Adrenal gland (tissue), 12 donors: ENCODE measurements around the gene DLX3. TPM values are rescaled to one million over a fixed set of nuclear protein-coding genes. Genes with fewer than 3 reads are reported as not detected.

Source experiments
- DNase-seq, 7 donors: peaks; one replicate each; pipeline ENCODE4 v3.0.0-alpha.2; 2019 to 2020
- H3K27ac ChIP-seq, 5 donors: fragments of 200-600 bp; sonication (generic) in 4 of 5; 1 replicate in 3 of 5; 2 replicates in 2 of 5; pipeline versions ENCODE4 v1.5.1 to v1.8.0; 2016 to 2020; ENCODE audit warnings: mild to moderate bottlenecking in 1 of 5
- H3K27me3 ChIP-seq: fragments of 200-600 bp; 2 replicates; pipeline ENCODE4 v1.8.0; 2021
- H3K36me3 ChIP-seq, 2 donors: fragments of 200-600 bp; replicated peaks in 1 of 2; 1 replicate in 1 of 2; 2 replicates in 1 of 2; pipeline versions ENCODE4 v1.5.1 to v1.8.0; 2018 to 2022
- H3K4me1 ChIP-seq, 2 donors: fragments of 200-600 bp; replicated peaks in 1 of 2; 1 replicate in 1 of 2; 2 replicates in 1 of 2; pipeline versions ENCODE4 v1.5.1 to v1.8.0; 2018 to 2021
- H3K4me3 ChIP-seq, 4 donors: fragments of 200-600 bp; sonication (generic) in 3 of 4; one replicate each; pipeline ENCODE4 v1.5.1; 2016 to 2018
- H3K9me3 ChIP-seq, 3 donors: fragments of 200-600 bp; sonication (generic) in 1 of 3; replicated peaks in 1 of 3; 1 replicate in 2 of 3; 2 replicates in 1 of 3; pipeline versions ENCODE4 v1.5.1 to v1.8.0; 2016 to 2021
- POLR2A ChIP-seq, 2 donors: fragments of 450-650 bp; IDR thresholded peaks; one replicate each; pipeline ENCODE4 v1.6.1; 2017; ENCODE audit warnings: antibody characterized with exemption in 2 of 2, mild to moderate bottlenecking in 2 of 2, moderate library complexity in 1 of 2
- WGBS, 4 donors: extraction: QIAGEN DNeasy Blood & Tissue Kit in 2 of 4; methylation state at CpG; one replicate each; pipeline versions ENCODE4 v1.1.5 to v1.1.7; 2013 to 2017; 5-methylcytosine and 5-hydroxymethylcytosine counted together
- intact Hi-C, 2 donors: fragments of 100-400 bp; cut with DNase I; formaldehyde crosslinking; loops; one replicate each; pipeline versions ENCODE4 v1.14.1 to v1.15.0; 2022 to 2023
- polyA plus RNA-seq, 3 donors: library from polyadenylated mRNA; stranded (reverse); fragments of 200-250 nt in 2 of 3; fragments of 350-450 nt in 1 of 3; fragmentation: Illumina TruSeq in 1 of 3; extraction: RNeasy Lipid Tissue Mini Kit (QIAGEN cat#74804) in 1 of 3; gene quantifications; one replicate each; pipeline ENCODE4 v1.2.3, GENCODE V29; 2013 to 2014
- total RNA-seq, 9 donors: library from RNA; depleted of rRNA in 4 of 9; stranded (reverse); fragments of >200 nt in 4 of 9; fragments of 120-200 nt in 1 of 9; fragmentation: NEBNext Ultra II Directional in 1 of 9; extraction: Animal tissue kit (Norgen Biotek cat#: 25700) in 1 of 9; gene quantifications; one replicate each; pipeline versions ENCODE4 v1.1.0 to v1.2.4, GENCODE V29; 2013 to 2023
- TF ChIP-seq, protein P1 (sequence below), 6 experiments: fragments of 450-650 bp in 4 of 6; fragments of 200-600 bp in 2 of 6; sonication (generic) in 1 of 6; IDR thresholded peaks; 1 replicate in 5 of 6; 2 replicates in 1 of 6; pipeline versions ENCODE4 v1.5.1 to v1.8.0; 2016 to 2021; ENCODE audit warnings: antibody characterized with exemption in 6 of 6, mild to moderate bottlenecking in 2 of 6, moderate library complexity in 1 of 6
- donor health status: healthy with polysubstance abuse.
- donor health status: Bipolar disorder and iron deficiency.
- donor health status: DM: yes; HTN: yes; CAD: no.
- donor health status: DM: no; HTN: no; CAD: no.
- donor health status: DM: no; HTN: no; CAD: no.
- donor health status: DM: yes; HTN: yes; CAD: no.

DLX3 gene
- total and polyA plus RNA-seq, 12 donors = 0.07 to 0.83 (median 0.36) TPM; not detected in 4

GRCh38 chr17:49985310-49985990 lies 9.6 kb downstream of the DLX3 start:
- intact Hi-C loops = no loop called here
- H3K27me3 ChIP-seq = peaks cover 9% of the 10 kb centered on the region
- DNase-seq = peak in 1 of 7 donors; percentile 9

GRCh38 chr17:49984776-49985175 lies 10.2 kb downstream of the DLX3 start:
- WGBS, 4 donors = 44 to 62% (median 54%) methylated on average over 1 to 2 of the region's 2 CpGs
- Histone ChIP-seq H3K4me3 (no peak overlapping the region), H3K36me3 (no peaks in the 10 kb centered on the region), H3K27me3 (peaks cover 9% of the 10 kb centered on the region), H3K27ac (no peak overlapping the region), H3K4me1 (no peaks in the 10 kb centered on the region), H3K9me3 (no peaks in the 10 kb centered on the region)
- intact Hi-C loops = no loop called here
- TF ChIP-seq, protein P1, sequence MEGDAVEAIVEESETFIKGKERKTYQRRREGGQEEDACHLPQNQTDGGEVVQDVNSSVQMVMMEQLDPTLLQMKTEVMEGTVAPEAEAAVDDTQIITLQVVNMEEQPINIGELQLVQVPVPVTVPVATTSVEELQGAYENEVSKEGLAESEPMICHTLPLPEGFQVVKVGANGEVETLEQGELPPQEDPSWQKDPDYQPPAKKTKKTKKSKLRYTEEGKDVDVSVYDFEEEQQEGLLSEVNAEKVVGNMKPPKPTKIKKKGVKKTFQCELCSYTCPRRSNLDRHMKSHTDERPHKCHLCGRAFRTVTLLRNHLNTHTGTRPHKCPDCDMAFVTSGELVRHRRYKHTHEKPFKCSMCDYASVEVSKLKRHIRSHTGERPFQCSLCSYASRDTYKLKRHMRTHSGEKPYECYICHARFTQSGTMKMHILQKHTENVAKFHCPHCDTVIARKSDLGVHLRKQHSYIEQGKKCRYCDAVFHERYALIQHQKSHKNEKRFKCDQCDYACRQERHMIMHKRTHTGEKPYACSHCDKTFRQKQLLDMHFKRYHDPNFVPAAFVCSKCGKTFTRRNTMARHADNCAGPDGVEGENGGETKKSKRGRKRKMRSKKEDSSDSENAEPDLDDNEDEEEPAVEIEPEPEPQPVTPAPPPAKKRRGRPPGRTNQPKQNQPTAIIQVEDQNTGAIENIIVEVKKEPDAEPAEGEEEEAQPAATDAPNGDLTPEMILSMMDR (IDR thresholded peaks at IDR 0.05) = no peak
- no peak for TF ChIP-seq POLR2A (IDR thresholded peaks at IDR 0.05)
- DNase-seq = no peak

More at GRCh38 chr17:49985310-49985990, 9.6 kb downstream of the DLX3 start:
- H3K4me1 ChIP-seq = no peaks in the 10 kb centered on the region
- H3K9me3 ChIP-seq = no peaks in the 10 kb centered on the region
- WGBS, 4 donors = 52 to 78% (median 66%) methylated on average over 3 of the region's 3 CpGs
- H3K27ac ChIP-seq = no peak overlapping the region
- no peaks in the 10 kb centered on the region for H3K36me3 ChIP-seq
- TF ChIP-seq, protein P1 (IDR thresholded peaks at IDR 0.05) = no peak
- no peak for TF ChIP-seq POLR2A (IDR thresholded peaks at IDR 0.05)
- H3K4me3 ChIP-seq = no peak overlapping the region

DNA sequence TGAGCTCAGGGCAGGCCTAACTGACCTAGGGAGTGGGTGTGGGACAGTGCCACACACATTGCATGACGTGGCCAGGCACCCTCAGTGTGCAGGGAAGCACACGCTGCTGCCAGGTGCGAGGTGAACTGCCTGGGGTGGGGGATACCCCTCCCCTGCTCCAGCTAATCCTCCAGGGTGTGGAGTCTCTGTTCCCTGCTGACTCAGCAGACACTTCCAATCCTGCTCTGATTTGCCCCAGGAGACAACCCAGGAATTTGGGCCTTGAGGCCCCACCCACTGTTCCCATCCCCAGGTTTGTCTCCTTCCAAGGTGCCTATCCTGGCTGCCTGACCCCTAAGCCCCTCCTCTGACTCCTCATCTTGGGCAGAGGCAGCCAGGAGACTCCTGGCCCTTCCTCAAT lies 10.7 kb downstream of the DLX3 start:
- Histone ChIP-seq H3K4me1 (no peaks in the 10 kb centered on the region), H3K27ac (no peak overlapping the region), H3K4me3 (no peak overlapping the region), H3K9me3 (no peaks in the 10 kb centered on the region), H3K36me3 (no peaks in the 10 kb centered on the region), H3K27me3 (peaks cover 9% of the 10 kb centered on the region)
- WGBS, 4 donors = 67 to 78% (median 70%) methylated on average over 3 of the region's 3 CpGs; no CpG with 5 or more reads in 1 of the 4 donors
- TF ChIP-seq, protein P1 (IDR thresholded peaks at IDR 0.05) = no peak
- no peak for TF ChIP-seq POLR2A (IDR thresholded peaks at IDR 0.05)
- intact Hi-C loops = no loop called here
- no peak for DNase-seq

GRCh38 chr17:49980703-49981197 lies 14.3 kb downstream of the DLX3 start:
- no peak for TF ChIP-seq POLR2A (IDR thresholded peaks at IDR 0.05)
- TF ChIP-seq, protein P1 (IDR thresholded peaks at IDR 0.05) = no peak
- WGBS, 4 donors = 53 to 67% (median 57%) methylated on average over 3 to 7 of the region's 7 CpGs
- Histone ChIP-seq H3K4me3 (no peak overlapping the region), H3K36me3 (no peaks in the 10 kb centered on the region), H3K4me1 (no peaks in the 10 kb centered on the region), H3K27me3 (peaks cover 3% of the 10 kb centered on the region), H3K9me3 (no peaks in the 10 kb centered on the region), H3K27ac (no peak overlapping the region)
- intact Hi-C loops = no loop called here
- no peak for DNase-seq
